T-helper 1 cell treated with Interleukin-12 subunit alpha and Interleukin-12 subunit beta and Interleukin-4 antibody, amounts not matched to agents 30 μg/mL and 1 μg/mL, for 36 hours (primary cell): ENCODE results near the gene AGBL4.

ENCODE experiments used
- H3K27ac Mint-ChIP-seq: one replicate; pipeline ENCODE4 v1.8.0; 2021; ENCODE audit warnings: mild to moderate bottlenecking, mixed read lengths
- H3K27me3 Mint-ChIP-seq: one replicate; pipeline ENCODE4 v1.8.0; 2021; ENCODE audit warnings: low read depth, mixed read lengths
- H3K36me3 Mint-ChIP-seq: one replicate; pipeline ENCODE4 v1.8.0; 2021; ENCODE audit warnings: low read depth, mixed read lengths
- H3K4me1 Mint-ChIP-seq: one replicate; pipeline ENCODE4 v1.8.0; 2021; ENCODE audit warnings: low read depth, mixed read lengths
- H3K4me3 Mint-ChIP-seq: one replicate; pipeline ENCODE4 v1.8.0; 2021; ENCODE audit warnings: mild to moderate bottlenecking, moderate library complexity, mixed read lengths
- H3K9me3 Mint-ChIP-seq: one replicate; pipeline ENCODE4 v1.8.0; 2021; ENCODE audit warnings: mixed read lengths

AGBL4 gene

DNA sequence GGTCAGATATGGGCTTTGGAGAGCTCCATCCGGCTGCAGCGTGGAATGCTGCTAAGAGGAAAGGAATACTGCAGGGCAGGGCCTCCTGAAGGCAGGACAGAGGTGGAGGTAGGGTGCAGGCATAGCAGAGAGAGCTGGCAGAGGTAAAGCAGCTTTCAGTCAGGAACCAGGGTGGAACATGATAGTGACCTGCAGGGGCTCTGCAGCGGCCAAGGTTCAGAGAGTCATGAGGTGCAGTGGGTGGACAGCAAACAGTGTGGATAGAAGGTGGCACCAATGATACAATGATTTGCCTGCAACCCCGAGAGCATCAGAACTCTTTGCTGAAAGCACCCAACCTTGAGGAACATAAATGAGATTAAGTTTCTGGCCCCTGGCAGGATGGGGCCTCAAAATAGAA is 1366.3 kb downstream of the AGBL4 start:
- no peaks in the 10 kb centered on the region for H3K9me3 Mint-ChIP-seq
- peaks cover 8% of the 10 kb centered on the region for H3K27me3 Mint-ChIP-seq
- H3K27ac Mint-ChIP-seq, result no peak overlapping the region
- no peaks in the 10 kb centered on the region for H3K36me3 Mint-ChIP-seq
- H3K4me1 Mint-ChIP-seq, result no peaks in the 10 kb centered on the region
- H3K4me3 Mint-ChIP-seq, result no peak overlapping the region

DNA sequence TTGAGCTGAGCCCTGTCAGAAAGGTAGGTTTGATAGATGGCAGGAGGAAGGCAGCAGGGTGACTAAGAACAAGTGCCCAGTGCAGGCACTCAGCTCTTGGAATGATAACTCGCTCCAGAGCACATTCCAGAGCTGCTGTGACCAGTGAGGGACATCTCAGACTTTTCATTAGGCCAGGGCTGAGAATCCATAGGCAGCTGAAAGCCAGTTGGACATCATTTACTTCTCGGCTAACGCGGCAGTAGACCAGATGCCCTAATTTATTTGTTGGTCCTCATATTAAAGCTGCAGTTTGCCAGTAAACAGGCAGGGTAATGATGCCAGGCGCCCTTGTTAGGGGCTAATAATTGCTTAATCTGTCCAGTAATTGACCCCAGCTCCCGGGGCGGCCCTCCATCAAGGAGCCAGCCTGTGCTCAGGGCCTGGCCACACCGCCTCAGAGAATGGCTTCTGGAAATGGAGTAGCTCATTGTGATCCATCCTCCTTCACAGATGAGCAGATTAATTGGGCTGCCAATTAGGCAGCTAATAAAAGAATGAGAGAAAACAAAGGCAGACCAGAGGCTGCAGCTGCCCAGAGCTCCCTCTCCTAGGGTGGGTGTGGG is 1369.0 kb downstream of the AGBL4 start:
- no peaks in the 10 kb centered on the region for H3K9me3 Mint-ChIP-seq

DNA sequence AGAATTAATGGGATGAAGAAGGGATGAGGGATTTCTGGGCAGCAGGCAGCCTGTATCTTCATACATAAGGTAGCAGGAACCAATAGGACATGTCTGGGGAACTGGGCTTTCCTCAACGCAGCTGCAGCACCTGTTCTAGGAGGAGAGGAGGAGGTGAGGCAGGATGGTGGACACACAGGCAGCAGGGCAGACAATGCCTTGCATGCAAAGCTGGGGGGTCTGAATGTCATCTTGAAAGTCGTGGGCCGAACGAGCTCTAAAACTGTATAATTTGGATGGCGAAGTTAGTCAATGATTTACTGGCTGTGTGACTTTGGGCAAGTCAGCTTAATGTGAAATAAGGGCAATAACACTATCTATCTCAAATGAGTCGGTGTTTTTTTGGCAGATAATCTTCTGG is 1371.4 kb downstream of the AGBL4 start:
- Mint-ChIP-seq H3K4me1 (no peaks in the 10 kb centered on the region), H3K4me3 (no peak overlapping the region), H3K36me3 (no peaks in the 10 kb centered on the region), H3K27me3 (peaks cover 8% of the 10 kb centered on the region), H3K9me3 (no peaks in the 10 kb centered on the region), H3K27ac (no peak overlapping the region)

More for the DNA sequence above, 1369.0 kb downstream of the AGBL4 start:
- Mint-ChIP-seq H3K4me1 (no peaks in the 10 kb centered on the region), H3K36me3 (no peaks in the 10 kb centered on the region), H3K4me3 (no peak overlapping the region), H3K27ac (no peak overlapping the region), H3K27me3 (peaks cover 8% of the 10 kb centered on the region)

DNA sequence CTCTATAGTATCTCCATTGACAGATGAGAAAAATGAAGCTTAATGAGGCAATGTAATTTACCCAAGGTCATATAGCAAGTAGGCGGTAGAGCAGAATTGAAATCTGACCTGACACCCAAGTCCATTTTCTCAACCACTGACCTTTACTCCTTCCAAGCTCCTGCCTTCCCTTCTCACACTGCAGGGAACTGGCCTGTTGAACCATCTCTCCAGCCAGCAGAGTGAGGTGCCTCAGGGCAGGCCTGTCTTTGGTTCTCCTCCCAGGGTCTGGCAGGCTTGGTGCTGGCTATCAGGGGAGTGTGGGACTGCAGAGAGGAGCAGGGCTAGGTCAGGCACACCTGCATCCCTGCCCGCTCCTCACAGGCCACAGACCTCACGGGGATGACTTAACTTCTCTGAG is 1373.9 kb downstream of the AGBL4 start:
- Mint-ChIP-seq H3K9me3 (no peaks in the 10 kb centered on the region), H3K4me1 (no peaks in the 10 kb centered on the region), H3K4me3 (no peak overlapping the region), H3K27ac (no peak overlapping the region), H3K36me3 (no peaks in the 10 kb centered on the region), H3K27me3 (peaks cover 4% of the 10 kb centered on the region)

DNA sequence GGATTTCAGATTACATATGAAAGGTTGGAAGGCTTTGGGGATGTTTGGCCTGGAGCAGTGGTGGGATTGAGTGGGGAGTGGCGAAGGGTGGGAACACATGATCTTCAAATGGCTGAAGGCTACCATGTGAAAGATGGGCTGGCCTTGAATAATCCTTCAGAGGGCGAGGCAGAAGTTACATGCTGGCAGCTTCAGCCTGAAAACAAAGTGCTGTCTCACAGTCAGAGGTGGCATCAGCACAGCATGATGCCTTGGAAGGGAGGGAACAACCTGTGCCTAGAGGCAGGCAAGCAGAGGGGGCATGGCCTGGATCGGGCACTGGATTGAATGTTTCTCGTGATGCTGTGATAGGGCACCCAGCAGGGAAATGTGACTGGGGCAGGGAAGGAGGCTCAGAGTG is 1377.9 kb downstream of the AGBL4 start:
- no peak overlapping the region for H3K27ac Mint-ChIP-seq
- no peaks in the 10 kb centered on the region for H3K27me3 Mint-ChIP-seq
- no peaks in the 10 kb centered on the region for H3K36me3 Mint-ChIP-seq
- no peak overlapping the region for H3K4me3 Mint-ChIP-seq
- H3K9me3 Mint-ChIP-seq, result no peaks in the 10 kb centered on the region
- no peaks in the 10 kb centered on the region for H3K4me1 Mint-ChIP-seq

DNA sequence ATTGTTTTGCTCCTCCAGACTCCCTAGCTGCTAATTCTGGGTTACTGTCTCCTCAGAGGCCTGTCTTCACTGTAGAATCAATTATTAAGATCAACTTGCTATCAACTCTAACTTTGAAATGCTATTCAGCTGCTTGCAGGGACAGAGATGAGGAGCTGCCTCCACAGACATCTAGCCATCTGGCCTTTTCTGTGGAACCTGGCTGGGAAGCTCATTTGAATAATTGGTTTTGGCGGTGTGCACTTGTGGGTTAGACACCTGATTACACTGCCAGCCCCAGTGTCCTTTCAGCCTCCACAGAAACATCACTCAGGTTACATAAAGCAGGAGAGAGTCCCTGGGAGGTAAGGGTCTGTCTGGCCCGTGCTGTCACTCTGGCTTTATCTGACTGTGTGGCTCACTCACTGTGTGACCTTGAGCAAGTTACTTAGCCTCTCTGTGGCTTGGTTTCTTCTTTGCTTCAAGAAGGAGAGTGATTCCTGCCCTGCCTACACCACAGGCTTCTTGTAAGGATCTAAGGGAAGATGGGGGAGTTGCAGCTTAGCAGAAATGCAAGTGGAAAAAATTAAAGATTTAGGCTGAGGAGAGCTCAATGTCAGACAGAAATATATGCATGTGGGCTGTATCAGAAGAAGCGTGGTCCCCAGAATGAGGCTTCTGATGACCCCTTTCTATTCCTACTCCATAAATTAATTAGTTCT is 1378.7 kb downstream of the AGBL4 start:
- no peak overlapping the region for H3K4me3 Mint-ChIP-seq
- no peaks in the 10 kb centered on the region for H3K4me1 Mint-ChIP-seq
- no peaks in the 10 kb centered on the region for H3K9me3 Mint-ChIP-seq
- no peak overlapping the region for H3K27ac Mint-ChIP-seq
- peaks cover 2% of the 10 kb centered on the region for H3K27me3 Mint-ChIP-seq
- H3K36me3 Mint-ChIP-seq, result no peaks in the 10 kb centered on the region

DNA sequence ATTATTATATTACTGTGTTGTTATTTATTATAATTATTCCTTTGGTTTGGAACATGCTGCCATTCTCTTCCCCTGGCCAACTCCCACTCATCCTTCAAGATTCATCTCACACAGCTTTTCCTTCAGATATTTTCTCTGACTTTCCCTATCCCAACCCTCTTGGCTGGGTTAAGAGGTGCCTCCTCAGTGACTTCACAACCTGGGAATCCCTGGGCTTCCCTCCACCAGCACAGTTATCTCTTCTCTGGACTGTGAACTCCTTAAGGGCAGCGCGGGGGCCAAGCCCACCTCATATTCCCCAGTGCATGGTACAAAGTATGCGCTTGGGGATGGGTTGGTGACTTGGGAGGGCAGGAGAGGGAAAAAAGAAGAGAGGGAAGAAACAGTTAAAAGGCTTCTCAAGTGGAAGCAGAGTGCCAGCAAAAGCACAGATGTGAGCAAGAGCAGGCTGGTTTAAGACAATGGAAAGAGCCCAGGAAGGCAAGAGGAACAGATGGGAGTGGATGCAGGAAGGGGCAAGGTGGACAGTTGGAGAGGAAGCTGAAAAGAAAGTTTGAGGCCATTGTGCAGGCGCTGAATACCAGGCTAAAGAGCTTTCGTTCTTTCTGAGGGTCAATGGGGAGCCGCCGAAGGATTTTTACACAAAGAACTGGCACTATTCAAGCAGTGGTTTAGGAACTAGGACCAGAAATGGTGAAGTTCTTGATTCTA is 1379.4 kb downstream of the AGBL4 start:
- Mint-ChIP-seq H3K27ac (no peak overlapping the region), H3K4me1 (no peaks in the 10 kb centered on the region), H3K4me3 (no peak overlapping the region), H3K9me3 (no peaks in the 10 kb centered on the region), H3K36me3 (no peaks in the 10 kb centered on the region), H3K27me3 (peaks cover 3% of the 10 kb centered on the region)

DNA sequence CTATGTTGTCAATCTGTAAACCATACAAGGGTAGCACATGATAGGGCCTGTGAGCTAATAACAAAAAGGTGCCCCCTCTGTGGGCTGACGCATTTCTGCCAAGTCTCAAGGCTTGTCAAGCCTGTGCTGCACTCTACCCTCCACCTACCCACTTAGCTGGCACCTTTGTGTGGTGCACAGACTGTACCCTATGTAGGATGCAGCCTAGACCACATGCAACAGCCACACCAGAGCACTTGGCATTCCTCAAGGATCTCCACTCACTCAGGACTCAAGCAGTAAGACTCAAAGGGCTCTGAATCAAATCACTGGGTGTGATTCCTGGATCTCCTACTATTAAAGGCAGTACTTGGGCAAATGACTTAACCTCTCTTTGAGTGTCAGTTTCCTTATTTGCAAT is 1380.6 kb downstream of the AGBL4 start:
- no peaks in the 10 kb centered on the region for H3K4me1 Mint-ChIP-seq
- H3K9me3 Mint-ChIP-seq, result no peaks in the 10 kb centered on the region
- no peak overlapping the region for H3K27ac Mint-ChIP-seq
- no peaks in the 10 kb centered on the region for H3K36me3 Mint-ChIP-seq
- no peak overlapping the region for H3K4me3 Mint-ChIP-seq
- peaks cover 3% of the 10 kb centered on the region for H3K27me3 Mint-ChIP-seq

DNA sequence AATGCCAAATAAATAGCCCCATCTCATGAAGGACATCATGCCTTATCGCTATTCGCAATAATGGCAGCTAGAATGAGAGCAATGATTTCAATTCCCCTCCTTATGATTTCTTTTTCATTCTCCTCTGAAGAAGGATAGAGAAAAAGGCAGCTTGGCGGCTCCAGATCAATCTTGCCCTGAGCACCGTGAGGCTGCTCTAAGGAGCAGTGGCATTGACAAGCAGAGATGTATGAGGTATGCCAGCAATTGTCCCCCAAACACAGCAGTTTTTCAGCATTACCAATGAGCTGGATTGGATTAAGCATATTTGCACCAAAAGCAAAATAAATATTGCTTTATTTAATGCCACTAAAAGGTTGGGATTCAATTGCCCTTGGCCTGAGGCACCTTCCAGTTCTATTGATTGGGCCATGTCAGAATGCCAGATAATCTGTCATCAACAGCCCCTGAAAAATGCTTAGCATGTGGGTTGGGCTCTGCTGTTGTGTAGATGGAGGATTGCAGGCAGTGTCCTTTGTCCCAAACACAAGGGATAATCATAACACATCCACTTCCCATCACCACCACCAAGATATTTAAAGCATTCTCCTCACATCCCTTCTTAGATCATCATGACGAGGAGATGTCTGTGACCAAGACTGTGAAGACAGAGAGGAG is 1382.8 kb downstream of the AGBL4 start:
- no peaks in the 10 kb centered on the region for H3K36me3 Mint-ChIP-seq
- no peak overlapping the region for H3K4me3 Mint-ChIP-seq
- no peaks in the 10 kb centered on the region for H3K4me1 Mint-ChIP-seq
- H3K27ac Mint-ChIP-seq, result no peak overlapping the region
- no peaks in the 10 kb centered on the region for H3K9me3 Mint-ChIP-seq
- peaks cover 3% of the 10 kb centered on the region for H3K27me3 Mint-ChIP-seq

DNA sequence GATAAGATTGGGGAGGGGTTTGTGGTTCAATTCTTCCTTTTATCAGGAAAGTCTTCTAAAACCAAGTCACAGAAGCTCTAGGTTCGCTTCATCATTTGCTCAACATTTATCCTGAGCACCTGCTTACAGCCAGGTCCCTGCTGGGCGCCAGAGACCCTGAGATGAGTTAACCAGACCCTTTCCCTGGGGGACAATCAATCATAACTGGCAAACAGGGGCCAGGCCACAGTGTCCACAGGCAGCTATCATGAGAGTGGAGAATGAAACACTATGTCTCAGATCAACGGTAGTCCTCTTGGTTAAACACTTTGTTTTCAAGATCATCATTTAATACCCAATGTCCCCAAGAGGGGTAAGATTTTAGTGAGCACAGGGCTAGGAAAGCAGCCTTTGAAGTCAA is 1393.9 kb downstream of the AGBL4 start:
- peaks cover 24% of the 10 kb centered on the region for H3K27me3 Mint-ChIP-seq
- no peaks in the 10 kb centered on the region for H3K36me3 Mint-ChIP-seq
- H3K4me1 Mint-ChIP-seq, result no peaks in the 10 kb centered on the region
- no peak overlapping the region for H3K4me3 Mint-ChIP-seq
- H3K9me3 Mint-ChIP-seq, result no peaks in the 10 kb centered on the region
- H3K27ac Mint-ChIP-seq, result no peak overlapping the region

DNA sequence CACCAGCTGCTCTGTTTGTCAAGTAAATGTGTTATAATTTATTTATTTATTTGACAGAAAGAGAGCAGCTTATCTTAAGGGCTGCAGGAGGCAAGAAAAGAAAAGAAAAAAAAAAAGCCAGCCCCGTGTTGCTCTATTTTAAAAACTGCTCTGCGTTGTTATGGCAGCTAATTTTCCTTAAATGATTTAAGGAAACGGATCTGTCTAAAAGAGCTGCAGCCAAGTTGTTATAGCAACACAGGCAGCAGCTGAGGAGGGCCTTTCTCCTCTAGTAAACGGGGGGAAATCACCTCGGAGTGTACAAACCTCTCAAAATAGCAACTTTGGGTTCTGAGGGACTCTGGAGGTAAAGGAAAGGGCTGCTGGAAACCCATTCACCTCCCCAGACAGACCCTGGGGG is 1396.3 kb downstream of the AGBL4 start:
- Mint-ChIP-seq H3K4me1 (no peaks in the 10 kb centered on the region), H3K4me3 (no peak overlapping the region), H3K36me3 (no peaks in the 10 kb centered on the region), H3K27me3 (peaks cover 19% of the 10 kb centered on the region), H3K9me3 (no peaks in the 10 kb centered on the region), H3K27ac (no peak overlapping the region)

DNA sequence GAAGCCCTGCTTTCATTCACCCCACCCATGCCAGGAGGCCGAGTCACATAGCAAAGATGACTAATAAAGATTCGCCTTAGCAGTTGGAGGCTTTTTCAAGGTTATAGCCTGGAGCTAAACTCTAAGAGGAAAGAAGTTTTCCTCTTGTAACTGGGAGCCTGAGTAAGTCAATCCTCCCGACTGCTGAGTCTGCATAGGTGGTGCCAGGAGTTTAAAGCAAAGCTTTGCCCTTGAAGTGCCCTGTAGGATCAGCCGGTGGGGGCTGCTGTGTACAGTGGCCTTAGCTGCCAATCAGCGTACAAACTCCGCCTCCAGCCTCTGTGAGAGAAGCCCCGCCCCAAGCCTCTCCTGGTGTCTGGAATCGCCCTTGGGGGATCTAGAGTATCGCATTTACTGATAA is 1404.2 kb downstream of the AGBL4 start:
- H3K27ac Mint-ChIP-seq, result no peak overlapping the region
- H3K27me3 Mint-ChIP-seq, result peaks cover 18% of the 10 kb centered on the region
- no peak overlapping the region for H3K4me3 Mint-ChIP-seq
- H3K9me3 Mint-ChIP-seq, result no peaks in the 10 kb centered on the region
- H3K4me1 Mint-ChIP-seq, result no peaks in the 10 kb centered on the region
- H3K36me3 Mint-ChIP-seq, result no peaks in the 10 kb centered on the region

DNA sequence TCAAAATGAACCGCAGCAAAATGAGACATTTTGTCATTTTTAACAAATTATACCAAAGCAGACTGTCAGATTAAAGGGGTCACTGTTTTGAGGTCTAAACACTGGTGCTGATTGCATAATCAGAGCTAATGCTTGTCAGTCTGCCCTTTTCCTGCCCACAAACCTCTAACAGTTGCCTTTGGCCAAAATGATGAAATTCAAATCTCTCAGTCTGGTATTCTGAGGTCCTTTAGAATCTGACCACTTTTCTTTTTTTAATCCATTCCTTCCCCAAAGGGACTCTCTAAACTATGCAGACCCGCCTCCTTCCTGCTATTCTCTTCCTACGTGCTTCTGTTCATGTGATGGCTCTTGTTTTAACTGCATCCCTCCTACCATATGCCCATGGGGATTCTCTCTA is 1406.5 kb downstream of the AGBL4 start:
- Mint-ChIP-seq H3K36me3 (no peaks in the 10 kb centered on the region), H3K27me3 (peaks cover 16% of the 10 kb centered on the region), H3K27ac (no peak overlapping the region), H3K9me3 (no peaks in the 10 kb centered on the region), H3K4me1 (no peaks in the 10 kb centered on the region), H3K4me3 (no peak overlapping the region)

DNA sequence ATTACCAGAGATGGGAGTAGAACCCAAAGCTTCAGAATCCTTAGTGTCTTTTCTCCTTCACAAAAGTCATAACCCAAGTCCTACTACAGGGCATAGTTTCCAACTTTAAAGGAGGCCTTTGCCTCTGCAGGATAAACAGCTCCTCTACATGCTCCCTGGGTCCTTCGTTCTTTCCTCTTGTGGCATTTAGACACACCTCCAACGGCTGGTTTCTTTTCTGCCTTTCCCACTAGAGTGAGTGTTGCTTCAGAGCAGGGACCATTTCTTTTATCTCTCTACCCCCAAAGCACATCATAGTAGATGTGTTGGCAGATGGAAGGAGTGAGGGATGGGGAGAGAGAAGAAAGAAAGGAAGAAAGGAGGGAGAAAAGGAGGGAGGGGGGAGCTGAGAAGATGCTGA is 1407.0 kb downstream of the AGBL4 start:
- H3K4me1 Mint-ChIP-seq, result no peaks in the 10 kb centered on the region
- no peaks in the 10 kb centered on the region for H3K36me3 Mint-ChIP-seq
- H3K27me3 Mint-ChIP-seq, result peaks cover 12% of the 10 kb centered on the region
- no peaks in the 10 kb centered on the region for H3K9me3 Mint-ChIP-seq
- H3K4me3 Mint-ChIP-seq, result no peak overlapping the region
- no peak overlapping the region for H3K27ac Mint-ChIP-seq

DNA sequence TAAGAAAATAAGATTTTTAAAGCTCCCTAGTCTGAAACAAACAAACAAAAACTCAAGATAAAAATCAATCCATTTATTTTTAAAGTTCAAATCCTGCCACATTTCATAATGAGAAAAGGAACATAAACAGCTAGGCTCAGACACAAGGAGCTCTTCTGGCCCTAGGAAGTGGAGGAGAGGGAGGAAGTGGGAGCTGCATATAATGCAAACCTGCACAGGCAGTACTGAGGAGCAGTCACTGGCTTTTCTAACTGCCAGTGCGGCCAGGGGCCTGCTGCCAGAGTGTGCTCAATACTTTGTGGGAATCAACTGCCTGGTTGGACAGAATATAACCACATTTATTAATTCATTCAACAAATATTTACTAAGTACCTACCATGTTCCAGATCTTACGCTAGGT is 1411.9 kb downstream of the AGBL4 start:
- Mint-ChIP-seq H3K4me3 (no peak overlapping the region), H3K27me3 (peaks cover 24% of the 10 kb centered on the region)

More for the DNA sequence above, 1411.9 kb downstream of the AGBL4 start:
- Mint-ChIP-seq H3K27ac (no peak overlapping the region), H3K36me3 (no peaks in the 10 kb centered on the region), H3K9me3 (no peaks in the 10 kb centered on the region), H3K4me1 (no peaks in the 10 kb centered on the region)
